DMS153 (cell line): ENCODE measurements around the gene ESPN.
"Not testable (repeated sequence)": the region's sequence is repeated elsewhere in the genome, so short reads cannot be mapped to it uniquely, and the experiment has no call there.

Source experiments
- DNase-seq: peaks from one replicate; lab custom pipeline; 2025; lab: John Stamatoyannopoulos, UW

ESPN gene

GRCh38 chr1:6428453-6428852 lies 3.9 kb downstream of the ESPN start:
- not testable (repeated sequence) for DNase-seq

GRCh38 chr1:6429660-6430411 lies 5.3 kb downstream of the ESPN start:
- DNase-seq: not testable (repeated sequence)

DNA sequence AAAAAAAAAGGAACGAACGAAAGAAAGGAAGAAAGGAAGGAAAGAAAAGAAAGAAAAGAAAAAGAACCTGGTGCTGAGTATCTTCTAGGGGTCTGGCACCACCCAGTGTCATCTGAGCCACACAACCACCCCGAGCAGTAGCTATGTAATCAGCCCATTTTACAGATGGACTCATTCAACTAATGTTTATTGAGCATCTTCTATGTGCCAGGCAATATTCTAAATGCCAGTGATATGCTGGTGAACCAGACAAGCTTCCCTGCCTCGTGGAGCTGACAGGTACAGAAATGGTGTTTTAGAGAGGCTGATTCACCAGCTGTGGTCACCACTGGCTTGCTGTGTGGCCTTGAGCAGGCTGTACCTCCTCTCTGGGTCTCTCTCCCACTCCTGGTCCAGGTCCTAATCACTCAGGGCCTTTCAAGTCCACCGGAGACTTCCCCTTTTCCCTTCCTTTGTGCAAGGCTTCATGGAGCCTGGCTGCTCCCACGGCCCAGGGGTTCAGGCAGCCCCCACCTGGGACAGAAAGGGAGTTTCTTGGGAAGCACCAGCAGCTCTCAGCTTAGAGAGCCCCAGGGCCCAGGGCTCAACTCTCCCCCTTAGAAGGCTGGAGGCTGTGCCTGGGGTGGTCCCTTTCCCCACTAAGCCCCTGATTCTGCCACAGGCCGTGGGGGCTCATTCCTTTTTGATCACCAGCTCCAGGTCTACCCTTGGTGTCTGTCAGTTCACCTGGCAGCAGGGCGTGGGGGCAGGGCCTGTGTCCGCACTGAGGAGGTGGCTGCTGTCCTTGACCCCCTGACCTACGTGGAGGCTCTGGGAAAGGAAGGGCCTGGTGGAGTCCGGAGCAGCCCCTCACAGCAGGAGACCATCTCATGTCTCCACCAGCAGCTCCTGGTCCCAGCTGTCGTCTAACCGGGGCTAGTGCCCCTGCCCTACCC lies 7.3 kb downstream of the ESPN start:
- not testable (repeated sequence) for DNase-seq

DNA sequence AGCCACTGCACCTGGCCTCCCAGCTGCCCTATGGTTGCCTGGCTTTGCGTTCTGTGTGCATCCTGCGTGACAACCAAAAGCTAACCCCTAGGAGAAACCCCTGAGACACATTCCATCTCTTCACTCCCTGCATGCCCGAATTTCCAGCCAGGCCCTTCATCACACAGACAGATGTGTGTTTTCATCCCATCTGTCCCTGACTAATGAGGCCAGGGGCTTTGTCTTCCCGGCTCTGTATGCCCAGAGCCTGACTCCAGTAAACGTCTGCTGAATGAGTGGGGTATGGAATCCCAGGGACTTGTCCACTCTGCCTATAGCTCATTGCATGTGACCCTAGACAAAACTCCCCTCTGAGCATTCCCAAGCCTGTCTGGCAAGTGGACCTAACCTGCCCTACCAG lies 9.6 kb downstream of the ESPN start:
- no peak for DNase-seq

DNA sequence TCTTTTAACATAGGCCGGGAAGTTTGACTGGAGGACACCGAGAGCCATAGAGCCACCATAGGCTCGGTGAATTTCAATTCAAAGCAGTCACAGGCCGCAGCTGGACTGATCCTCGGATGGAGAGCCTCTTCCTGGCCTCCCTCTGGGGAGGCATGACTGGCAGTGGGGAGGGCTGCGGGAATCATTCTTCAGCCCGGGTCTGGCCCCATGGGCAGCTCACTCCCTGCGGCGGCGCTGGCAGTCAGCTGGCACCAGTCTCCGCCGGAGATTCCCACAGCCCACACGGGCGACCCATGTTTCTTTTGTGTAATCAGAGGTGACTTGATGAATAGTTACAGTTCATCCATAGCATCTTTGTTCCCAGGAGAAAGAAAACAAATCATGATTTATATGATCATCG lies 10.6 kb downstream of the ESPN start:
- DNase-seq: no peak

- DNase-seq: no peak
Observed at GRCh38 chr1:6435547-6435946, 11.0 kb downstream of the ESPN start.

DNA sequence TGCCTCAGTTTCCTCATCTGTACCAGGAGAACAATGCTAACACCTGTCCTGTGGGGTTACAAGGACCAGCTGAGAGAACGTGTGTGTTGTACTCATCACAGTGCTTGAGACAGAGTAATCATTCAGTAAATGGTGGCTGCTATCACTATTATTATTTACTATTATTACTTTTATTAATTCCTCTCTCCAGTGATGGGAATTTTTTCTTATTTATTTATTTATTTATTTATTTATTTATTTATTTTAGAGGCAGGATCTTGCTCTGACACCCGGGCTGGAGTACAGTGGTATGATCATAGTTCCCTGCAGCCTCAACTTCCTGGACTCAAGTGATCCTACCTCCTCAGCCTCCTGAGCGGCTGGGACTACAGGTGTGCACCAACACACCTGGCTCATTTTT lies 11.7 kb downstream of the ESPN start:
- not testable (repeated sequence) for DNase-seq

GRCh38 chr1:6437012-6437700 lies 12.6 kb downstream of the ESPN start:
- DNase-seq: peak; percentile 35

DNA sequence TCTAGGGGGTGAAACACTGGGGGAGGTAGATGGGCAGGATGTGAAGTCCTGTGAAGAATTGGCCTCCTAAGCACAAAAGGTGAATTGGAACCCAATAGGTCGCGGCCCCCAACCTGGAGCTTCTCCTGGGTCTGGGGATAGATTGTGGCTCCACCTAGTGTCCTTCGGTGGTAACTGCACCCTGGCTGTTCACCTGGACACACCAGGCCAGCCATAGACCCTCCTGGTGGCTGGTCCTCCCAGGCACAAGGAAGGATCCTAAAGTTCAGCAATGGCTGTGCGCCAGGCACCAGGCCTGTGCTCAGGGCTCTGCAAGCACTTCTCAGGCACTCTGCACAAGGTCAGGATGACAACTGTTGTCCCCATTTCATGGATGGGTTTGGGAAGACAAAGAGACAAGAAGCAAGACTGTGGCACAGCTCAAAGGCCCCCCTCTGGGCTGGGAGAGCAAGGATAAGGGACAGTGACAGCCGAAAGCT lies 13.5 kb downstream of the ESPN start:
- peak; percentile 40 for DNase-seq

- DNase-seq: no peak
Observed at GRCh38 chr1:6440198-6441126, 15.9 kb downstream of the ESPN start.

GRCh38 chr1:6441586-6441985 lies 17.0 kb downstream of the ESPN start:
- no peak for DNase-seq

DNA sequence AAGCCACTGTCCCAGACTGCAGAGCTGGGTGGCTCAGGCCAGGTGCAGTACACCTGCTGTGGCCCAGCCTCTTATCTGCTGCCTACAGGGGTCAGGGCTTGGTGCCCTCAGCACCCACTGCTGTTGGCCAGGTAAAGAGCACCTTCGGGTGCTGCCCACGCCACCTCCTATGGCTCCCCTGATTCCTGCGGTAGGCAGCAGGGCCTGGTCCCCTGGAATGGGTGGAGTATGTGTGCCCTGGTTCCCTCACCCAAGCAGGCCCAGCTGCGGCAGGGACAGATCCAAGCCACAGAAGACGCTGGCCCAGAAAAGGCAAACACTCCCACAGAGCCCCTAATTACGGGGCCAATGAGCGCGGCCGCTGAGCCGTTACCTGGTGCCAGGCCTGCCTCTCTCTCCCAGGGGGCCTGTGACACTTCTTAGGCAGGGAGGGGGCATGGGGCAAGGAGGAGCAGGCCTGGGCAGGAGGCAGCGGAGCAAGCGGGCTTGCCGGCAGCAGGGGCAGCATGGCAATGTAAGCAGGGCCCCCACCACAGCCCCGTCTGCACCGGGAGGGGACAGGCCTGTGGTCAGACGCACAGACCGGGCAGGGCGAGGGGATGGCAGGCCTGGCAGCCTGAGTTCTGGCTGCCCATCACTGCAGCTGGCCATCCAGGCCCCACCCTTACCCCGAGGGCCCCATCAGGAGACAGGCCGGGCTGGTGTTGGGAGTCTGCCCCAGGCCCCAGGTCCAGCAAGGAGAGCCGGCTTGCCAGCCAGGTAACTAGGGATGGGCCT lies 19.0 kb downstream of the ESPN start:
- no peak for DNase-seq

GRCh38 chr1:6444377-6444776 lies 19.8 kb downstream of the ESPN start:
- no peak for DNase-seq

GRCh38 chr1:6445062-6445763 lies 20.6 kb downstream of the ESPN start:
- DNase-seq: peak; percentile 16

DNA sequence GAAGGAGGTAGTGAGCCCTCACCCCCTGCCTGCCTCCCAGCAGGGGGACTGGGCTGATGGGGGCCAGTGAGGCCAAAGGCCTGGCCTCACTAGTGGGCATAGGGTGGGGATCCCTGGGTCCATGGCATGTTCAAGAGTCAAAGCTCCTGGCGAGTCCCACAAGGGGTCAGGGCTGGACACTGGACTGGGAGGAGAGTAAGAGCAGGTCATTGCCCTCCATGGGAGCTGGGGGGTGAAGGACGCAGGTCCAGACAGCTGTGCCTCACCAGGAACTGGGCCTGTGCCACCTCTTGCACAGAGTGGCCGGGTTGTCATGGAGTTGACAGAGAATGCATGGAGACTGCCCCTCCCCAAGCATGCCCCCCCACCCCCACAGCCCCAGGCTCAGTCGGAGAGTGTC lies 21.4 kb downstream of the ESPN start:
- DNase-seq: not testable (repeated sequence)

- no peak for DNase-seq
Observed at GRCh38 chr1:6446665-6447015, 22.1 kb downstream of the ESPN start.

GRCh38 chr1:6447016-6447817 lies 22.6 kb downstream of the ESPN start:
- DNase-seq: no peak

DNA sequence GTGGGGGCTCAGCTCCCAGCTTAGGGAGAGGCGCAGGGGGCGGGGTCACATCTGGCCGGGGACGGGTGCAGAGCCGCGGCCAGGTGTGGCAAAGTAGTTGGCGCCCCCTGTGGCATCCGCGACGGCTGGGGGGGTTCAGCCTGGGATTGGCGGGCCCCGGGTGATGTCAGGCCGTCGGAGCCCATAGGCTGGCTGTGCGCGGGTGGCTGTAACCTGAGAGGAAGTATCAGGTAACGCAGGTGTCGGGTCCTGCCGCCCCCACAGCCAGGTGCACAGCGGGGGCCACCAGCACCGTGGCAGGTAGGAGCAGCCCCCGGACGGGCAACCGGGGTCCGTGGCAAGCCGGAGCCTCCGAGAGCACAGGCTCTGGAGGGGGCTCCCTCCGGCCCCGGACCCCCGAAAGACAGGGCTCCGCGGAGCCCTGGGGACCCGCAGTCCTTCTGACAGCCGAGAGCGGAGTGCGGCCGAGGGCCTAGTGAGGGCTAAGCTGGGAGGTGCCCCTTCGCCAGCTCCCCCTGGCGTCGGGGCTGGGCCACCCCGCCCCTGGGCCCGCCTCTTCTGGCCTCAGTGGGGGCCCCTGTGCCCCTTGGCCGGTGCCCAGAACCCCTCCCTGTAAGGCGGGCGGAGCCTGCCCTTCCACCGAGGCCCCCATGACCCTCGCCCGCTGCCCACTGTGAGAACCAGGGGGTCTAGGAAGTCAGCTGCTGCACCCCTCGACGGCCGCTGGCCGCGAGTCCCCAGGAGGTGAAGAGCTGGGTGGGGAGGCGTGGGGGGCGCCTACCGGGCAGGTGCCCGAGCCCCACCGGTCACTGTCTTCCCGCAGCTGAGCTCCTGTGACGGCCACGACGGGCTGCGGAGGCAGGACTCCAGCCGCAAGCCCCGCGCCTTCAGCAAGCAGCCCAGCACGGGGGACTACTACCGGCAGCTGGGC lies 23.5 kb downstream of the ESPN start:
- DNase-seq: peak; percentile 70
